Activated naive CD4-positive, alpha-beta T cell treated with anti-CD3 and anti-CD28 coated beads for 36 hours (primary cell): ENCODE data around the gene RAD51B. TPM values are rescaled to one million over a fixed set of nuclear protein-coding genes. Genes with fewer than 3 reads are reported as not detected.

ENCODE experiments used
- CTCF ChIA-PET: fragments of 350-600 bp; sonication (Branson Sonifier 250); formaldehyde crosslinking; loops from one replicate; lab custom pipeline; 2021; ENCODE audit warnings: antibody characterized with exemption; lab: Charles Lee
- DNase-seq: peaks from one replicate; pipeline ENCODE4 v3.0.0-alpha.2; 2020
- H3K27ac Mint-ChIP-seq: one replicate; pipeline ENCODE4 v1.8.0; 2021; ENCODE audit warnings: mild to moderate bottlenecking, mixed read lengths
- H3K27me3 Mint-ChIP-seq: one replicate; pipeline ENCODE4 v1.8.0; 2021; ENCODE audit warnings: low read depth, mixed read lengths
- H3K36me3 Mint-ChIP-seq: one replicate; pipeline ENCODE4 v1.8.0; 2021; ENCODE audit warnings: low read depth, mixed read lengths
- H3K4me1 Mint-ChIP-seq: one replicate; pipeline ENCODE4 v1.8.0; 2021; ENCODE audit warnings: low read depth, mixed read lengths
- H3K4me3 Mint-ChIP-seq: one replicate; pipeline ENCODE4 v1.8.0; 2021; ENCODE audit warnings: mild to moderate bottlenecking, moderate library complexity, mixed read lengths
- H3K9me3 Mint-ChIP-seq: one replicate; pipeline ENCODE4 v1.8.0; 2021; ENCODE audit warnings: mixed read lengths
- intact Hi-C: fragments of 100-400 bp; cut with micrococcal nuclease; formaldehyde crosslinking; loops from one replicate; pipeline ENCODE4 v1.15.1; 2023
- total RNA-seq, 2 experiments: library from RNA; stranded (reverse); gene quantifications; one replicate each; pipeline ENCODE4 v1.2.3, GENCODE V29; 2021

RAD51B gene
- total RNA-seq, 2 experiments from 2014 or later = 44.8 to 47.6 TPM

- CTCF ChIA-PET = interaction anchor here (1.0 to 1.4 kb wide), 2 partner anchors 12 to 27 kb away, joined by 3 read pairs; no protein-coding TSS in a partner anchor
- H3K27ac Mint-ChIP-seq = no peak overlapping the region
- no peaks in the 10 kb centered on the region for H3K36me3 Mint-ChIP-seq
- no peak overlapping the region for H3K4me3 Mint-ChIP-seq
- peaks cover 6% of the 10 kb centered on the region for H3K9me3 Mint-ChIP-seq
- no peak for DNase-seq
- no peaks in the 10 kb centered on the region for H3K27me3 Mint-ChIP-seq
- intact Hi-C loops = no loop called here
- H3K4me1 Mint-ChIP-seq = peaks cover 2% of the 10 kb centered on the region
Observed at GRCh38 chr14:68449561-68450181, 630.1 kb downstream of the RAD51B start.

- H3K27me3 Mint-ChIP-seq = no peaks in the 10 kb centered on the region
- CTCF ChIA-PET = no interaction called here
- intact Hi-C loops = no loop called here
- no peaks in the 10 kb centered on the region for H3K36me3 Mint-ChIP-seq
- H3K4me1 Mint-ChIP-seq = peaks cover 2% of the 10 kb centered on the region
- H3K9me3 Mint-ChIP-seq = peaks cover 11% of the 10 kb centered on the region
- H3K27ac Mint-ChIP-seq = no peak overlapping the region
- no peak for DNase-seq
- no peak overlapping the region for H3K4me3 Mint-ChIP-seq
Observed at GRCh38 chr14:68450391-68451120, 631.0 kb downstream of the RAD51B start.

DNA sequence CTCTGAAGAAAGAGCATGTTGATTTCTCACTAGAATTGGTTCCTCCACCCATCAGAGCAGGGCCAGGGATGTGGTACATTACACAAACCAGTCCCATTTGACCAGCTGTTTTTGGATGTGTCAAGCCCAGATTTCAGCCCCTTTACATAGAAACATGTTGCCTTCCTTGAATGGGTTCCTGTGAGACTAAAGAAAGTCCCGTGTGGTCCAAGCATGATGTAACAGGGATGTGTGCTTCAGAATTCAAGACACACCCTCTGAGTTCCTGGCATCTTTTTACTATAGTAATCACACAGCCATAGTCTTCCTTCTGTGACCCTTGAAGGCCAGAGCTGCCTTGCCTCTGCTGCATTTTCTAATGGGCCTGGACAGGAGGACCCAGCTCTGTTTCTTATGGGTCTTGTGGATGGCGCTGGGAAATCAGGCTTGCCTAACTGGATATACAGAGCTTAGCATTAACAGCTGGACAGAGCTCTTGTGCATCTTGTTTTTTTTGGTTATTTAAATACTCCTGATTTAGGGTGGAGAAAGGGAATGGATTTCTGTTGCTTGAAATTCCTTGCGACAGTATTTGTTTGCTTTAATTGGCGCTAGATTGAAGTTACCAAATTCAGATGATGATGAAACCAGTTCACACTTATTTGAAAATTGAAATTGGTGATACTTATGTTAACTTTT lies 632.3 kb downstream of the RAD51B start:
- Mint-ChIP-seq H3K4me3 (no peak overlapping the region), H3K27ac (no peak overlapping the region), H3K27me3 (no peaks in the 10 kb centered on the region), H3K36me3 (no peaks in the 10 kb centered on the region), H3K9me3 (peaks cover 15% of the 10 kb centered on the region), H3K4me1 (peaks cover 2% of the 10 kb centered on the region)
- CTCF ChIA-PET = no interaction called here
- no peak for DNase-seq
- intact Hi-C loops = no loop called here

DNA sequence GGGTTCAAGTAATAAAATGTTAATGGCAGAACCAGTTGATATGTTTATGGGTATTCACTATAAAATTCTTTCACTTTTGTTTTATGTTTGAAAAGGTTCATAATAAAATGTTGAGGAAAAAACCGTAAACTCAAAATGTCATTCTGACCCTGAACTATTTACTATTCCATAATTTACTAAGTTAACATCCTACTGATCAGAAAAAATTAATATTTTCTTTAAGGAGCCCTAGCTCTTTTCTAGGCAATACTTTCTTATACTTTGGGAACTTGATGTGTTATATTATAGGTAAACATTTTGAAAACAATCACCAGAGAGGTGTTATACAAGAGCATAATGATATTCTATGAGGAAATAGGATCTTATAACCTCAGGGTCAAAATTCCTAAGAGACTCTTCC lies 638.7 kb downstream of the RAD51B start:
- intact Hi-C loops = no loop called here
- Mint-ChIP-seq H3K4me1 (no peaks in the 10 kb centered on the region), H3K36me3 (no peaks in the 10 kb centered on the region), H3K4me3 (no peak overlapping the region), H3K27ac (no peak overlapping the region), H3K9me3 (peaks cover 15% of the 10 kb centered on the region), H3K27me3 (no peaks in the 10 kb centered on the region)
- no peak for DNase-seq
- CTCF ChIA-PET = no interaction called here

GRCh38 chr14:68458840-68459469 lies 639.4 kb downstream of the RAD51B start:
- H3K9me3 Mint-ChIP-seq = peaks cover 12% of the 10 kb centered on the region
- no peak overlapping the region for H3K27ac Mint-ChIP-seq
- CTCF ChIA-PET = no interaction called here
- H3K36me3 Mint-ChIP-seq = no peaks in the 10 kb centered on the region
- no peaks in the 10 kb centered on the region for H3K27me3 Mint-ChIP-seq
- no peak for DNase-seq
- H3K4me3 Mint-ChIP-seq = no peak overlapping the region
- peaks cover under 1% of the 10 kb centered on the region for H3K4me1 Mint-ChIP-seq
- intact Hi-C loops = no loop called here

DNA sequence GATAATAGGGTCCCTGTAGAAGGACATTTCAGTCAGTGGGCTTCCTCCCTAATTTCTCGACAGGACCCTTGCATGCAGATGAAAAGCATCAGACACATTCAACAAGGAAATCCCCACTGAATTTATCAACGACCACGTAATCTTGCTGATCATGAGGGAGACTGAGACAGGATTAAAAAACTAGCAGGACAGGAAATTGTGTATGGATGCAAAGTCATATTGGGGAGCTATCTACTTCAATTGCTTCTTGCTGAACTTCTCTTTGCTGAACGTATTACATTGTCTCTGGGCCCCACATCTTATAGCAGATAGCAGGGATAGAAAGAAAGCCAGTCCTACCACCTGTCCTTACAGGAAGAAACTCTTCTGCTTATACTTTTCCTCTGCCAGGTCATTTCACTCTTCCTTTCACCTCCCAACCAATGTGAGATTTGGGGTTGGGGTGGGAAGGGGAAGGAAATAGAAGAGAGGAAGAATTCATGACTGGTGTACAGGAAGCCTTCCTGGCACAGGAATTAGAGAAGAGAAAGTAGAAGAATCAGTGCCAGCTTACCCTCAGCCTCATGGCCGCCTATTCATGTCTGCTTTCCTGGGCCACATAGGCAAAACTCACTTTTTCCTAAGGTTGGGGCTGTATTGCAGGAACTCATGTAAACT lies 640.0 kb downstream of the RAD51B start:
- no peak for DNase-seq
- CTCF ChIA-PET = no interaction called here
- Mint-ChIP-seq H3K27me3 (no peaks in the 10 kb centered on the region), H3K36me3 (no peaks in the 10 kb centered on the region), H3K9me3 (peaks cover 10% of the 10 kb centered on the region), H3K4me3 (no peak overlapping the region), H3K4me1 (peaks cover 2% of the 10 kb centered on the region), H3K27ac (no peak overlapping the region)
- intact Hi-C loops = no loop called here

GRCh38 chr14:68460541-68460940 lies 641.0 kb downstream of the RAD51B start:
- H3K4me3 Mint-ChIP-seq = no peak overlapping the region

DNA sequence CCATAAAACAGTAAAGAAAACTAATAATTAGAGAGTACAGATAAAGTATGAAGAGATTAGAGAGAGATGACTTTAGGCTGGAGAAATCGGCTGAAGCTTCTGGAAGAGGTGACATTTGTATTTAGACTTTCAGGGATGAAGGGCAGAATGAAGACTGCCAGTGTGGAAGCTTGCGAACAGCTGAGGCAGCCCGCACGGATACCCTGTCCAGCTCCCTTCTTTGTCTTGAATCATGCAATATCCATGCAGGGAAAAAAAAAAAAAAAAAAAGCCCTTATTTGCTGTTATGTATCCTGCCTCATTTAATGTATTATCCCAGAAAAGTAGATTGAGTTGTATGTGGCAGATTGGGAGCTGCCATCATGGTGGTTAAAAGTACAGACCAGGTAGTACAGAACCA lies 641.5 kb downstream of the RAD51B start:
- Mint-ChIP-seq H3K27ac (no peak overlapping the region), H3K4me1 (peaks cover 2% of the 10 kb centered on the region), H3K27me3 (no peaks in the 10 kb centered on the region), H3K9me3 (no peaks in the 10 kb centered on the region), H3K4me3 (no peak overlapping the region), H3K36me3 (no peaks in the 10 kb centered on the region)
- CTCF ChIA-PET = interaction anchor here (1.4 kb wide), 1 partner anchor 12 kb away, joined by 3 read pairs; no protein-coding TSS in a partner anchor
- DNase-seq = no peak
- intact Hi-C loops = no loop called here

More at GRCh38 chr14:68460541-68460940, 641.0 kb downstream of the RAD51B start:
- intact Hi-C loops = no loop called here
- no peaks in the 10 kb centered on the region for H3K27me3 Mint-ChIP-seq
- no peak for DNase-seq
- H3K27ac Mint-ChIP-seq = no peak overlapping the region
- peaks cover 2% of the 10 kb centered on the region for H3K4me1 Mint-ChIP-seq
- CTCF ChIA-PET = no interaction called here
- peaks cover 4% of the 10 kb centered on the region for H3K9me3 Mint-ChIP-seq
- no peaks in the 10 kb centered on the region for H3K36me3 Mint-ChIP-seq

DNA sequence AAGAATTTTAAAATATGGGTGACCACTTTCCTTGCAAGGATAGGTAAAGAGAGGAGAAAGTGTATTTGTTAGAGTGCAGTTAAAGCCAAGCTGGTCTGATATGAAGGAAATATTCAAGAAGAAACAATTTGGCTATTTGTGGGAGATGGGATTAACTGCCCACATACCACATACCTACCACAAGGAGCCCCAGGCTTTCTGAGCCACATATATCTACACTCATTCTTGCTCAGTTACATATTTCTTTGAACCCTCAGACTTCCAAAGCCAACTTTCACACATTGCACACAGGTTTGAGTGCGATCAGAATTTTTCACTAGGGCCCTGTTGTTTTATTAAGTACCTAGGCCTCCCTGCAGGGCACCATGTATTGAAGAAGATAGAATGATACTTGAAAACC lies 643.1 kb downstream of the RAD51B start:
- H3K27me3 Mint-ChIP-seq = no peaks in the 10 kb centered on the region
- H3K9me3 Mint-ChIP-seq = no peaks in the 10 kb centered on the region
- H3K27ac Mint-ChIP-seq = no peak overlapping the region
- H3K36me3 Mint-ChIP-seq = no peaks in the 10 kb centered on the region
- no peak overlapping the region for H3K4me3 Mint-ChIP-seq
- CTCF ChIA-PET = interaction anchor here (1.4 kb wide), 1 partner anchor 14 kb away, joined by 3 read pairs; no protein-coding TSS in a partner anchor
- H3K4me1 Mint-ChIP-seq = peaks cover 2% of the 10 kb centered on the region
- no peak for DNase-seq
- intact Hi-C loops = no loop called here

DNA sequence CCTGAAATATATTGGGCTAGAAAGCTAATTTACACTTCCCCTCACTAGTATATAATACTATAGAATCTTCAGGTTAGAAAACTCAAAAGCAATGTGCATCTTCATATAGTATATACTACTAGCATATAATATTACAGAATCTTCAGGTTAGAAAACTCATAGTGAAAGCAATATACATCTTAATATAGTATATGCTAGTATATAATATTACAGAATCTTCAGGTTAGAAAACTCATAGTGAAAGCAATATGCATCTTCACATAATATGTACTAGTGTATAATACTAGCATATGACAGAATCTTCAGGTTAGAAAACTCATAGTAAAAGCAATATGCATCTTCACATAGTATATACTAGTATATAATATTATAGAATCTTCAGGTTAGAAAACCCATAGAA lies 643.7 kb downstream of the RAD51B start:
- CTCF ChIA-PET = no interaction called here
- H3K27me3 Mint-ChIP-seq = no peaks in the 10 kb centered on the region
- intact Hi-C loops = no loop called here
- DNase-seq = no peak
- no peaks in the 10 kb centered on the region for H3K9me3 Mint-ChIP-seq
- H3K4me1 Mint-ChIP-seq = peaks cover 6% of the 10 kb centered on the region
- H3K27ac Mint-ChIP-seq = no peak overlapping the region
- H3K4me3 Mint-ChIP-seq = no peak overlapping the region
- no peaks in the 10 kb centered on the region for H3K36me3 Mint-ChIP-seq

DNA sequence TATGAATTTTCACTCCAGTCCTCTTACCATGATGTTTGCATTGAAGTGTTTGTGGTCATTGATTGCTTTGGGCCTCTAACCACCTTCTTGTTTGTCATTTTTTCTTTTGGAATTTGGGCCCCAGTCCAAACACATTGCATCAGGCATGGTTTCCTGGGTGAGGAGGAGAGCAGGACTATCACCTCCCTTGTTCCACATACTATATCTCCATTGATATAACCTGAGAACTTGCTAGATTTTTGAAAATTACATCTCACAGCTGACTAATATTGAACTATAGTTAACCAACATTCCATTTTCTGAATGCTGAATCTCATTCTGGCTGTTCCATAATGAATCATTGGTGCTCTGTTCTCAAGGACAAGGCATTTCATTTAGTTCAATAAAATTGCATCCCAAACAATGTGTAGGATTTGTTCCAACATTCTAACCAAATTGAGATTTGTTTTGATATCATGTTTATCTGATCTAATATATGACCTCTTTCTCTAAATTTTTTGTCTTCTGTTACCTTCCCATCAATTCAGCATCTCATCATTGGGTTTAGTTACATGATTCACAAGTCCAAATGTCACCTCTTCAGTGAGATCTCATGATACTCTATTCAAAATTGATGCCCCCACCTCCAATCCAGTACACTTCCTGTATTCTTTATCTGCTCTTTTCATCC lies 644.3 kb downstream of the RAD51B start:
- Mint-ChIP-seq H3K4me1 (peaks cover 12% of the 10 kb centered on the region), H3K36me3 (no peaks in the 10 kb centered on the region), H3K27me3 (no peaks in the 10 kb centered on the region), H3K9me3 (no peaks in the 10 kb centered on the region), H3K4me3 (no peak overlapping the region), H3K27ac (no peak overlapping the region)
- CTCF ChIA-PET = no interaction called here
- intact Hi-C loops = no loop called here
- no peak for DNase-seq
